Testis (tissue), 3 donors: ENCODE data around the gene SLC12A2. TPM values are rescaled to one million over a fixed set of nuclear protein-coding genes. Genes with fewer than 3 reads are reported as not detected.

ENCODE experiments used
- DNase-seq: peaks from one replicate; pipeline ENCODE4 v3.0.0-alpha.2; 2019
- H3K27ac ChIP-seq, 2 donors: fragments of 200-600 bp; sonication (generic); one replicate each; pipeline ENCODE4 v1.5.1; 2019
- H3K27me3 ChIP-seq: fragments of 200-600 bp; sonication (generic); one replicate; pipeline ENCODE4 v1.5.1; 2019
- H3K36me3 ChIP-seq: fragments of 200-600 bp; sonication (generic); one replicate; pipeline ENCODE4 v1.5.1; 2017; ENCODE audit warnings: low read depth; ENCODE audit errors: missing control alignments
- H3K4me1 ChIP-seq: fragments of 200-600 bp; sonication (generic); one replicate; pipeline ENCODE4 v1.5.1; 2019
- H3K4me3 ChIP-seq, 2 donors: fragments of 200-600 bp; sonication (generic); one replicate each; pipeline ENCODE4 v1.5.1; 2017 to 2019
- H3K9me3 ChIP-seq: fragments of 200-600 bp; sonication (generic); one replicate; pipeline ENCODE4 v1.5.1; 2017
- POLR2A ChIP-seq: fragments of 450-650 bp; IDR thresholded peaks from one replicate; pipeline ENCODE4 v1.6.1; 2017; ENCODE audit warnings: antibody characterized with exemption, mild to moderate bottlenecking, moderate library complexity
- WGBS, 2 donors: methylation state at CpG; one replicate each; pipeline ENCODE4 v1.1.5; 2018; 5-methylcytosine and 5-hydroxymethylcytosine counted together
- intact Hi-C: fragments of 100-400 bp; cut with DNase I; formaldehyde crosslinking; loops from one replicate; pipeline ENCODE4 v1.15.1; 2023; ENCODE audit warnings: low total_unique reads
- polyA plus RNA-seq: library from polyadenylated mRNA; stranded (reverse); fragments of 350-450 nt; fragmentation: Illumina TruSeq; extraction: RNeasy Lipid Tissue Mini Kit (QIAGEN cat#74804); gene quantifications from one replicate; pipeline ENCODE4 v1.2.3, GENCODE V29; 2014; ENCODE audit warnings: low read depth, low replicate concordance; ENCODE audit not compliant: insufficient read depth
- total RNA-seq, 2 donors: library from RNA; depleted of rRNA; stranded (reverse); fragments of >200 nt; gene quantifications; one replicate each; pipeline ENCODE4 v1.2.3, GENCODE V29; 2016
- TF ChIP-seq, protein P1 (sequence below), 3 experiments: fragments of 450-650 bp in 2 of 3; fragments of 200-600 bp in 1 of 3; sonication (generic) in 1 of 3; IDR thresholded peaks; one replicate each; pipeline ENCODE4 v1.5.1; 2016 to 2019; ENCODE audit warnings: antibody characterized with exemption in 3 of 3, mild to moderate bottlenecking in 2 of 3, moderate library complexity in 1 of 3

The SLC12A2 gene
- total and polyA plus RNA-seq, 3 donors from 2014 or later: 27.8 to 40.3 (median 33.0) TPM

DNA sequence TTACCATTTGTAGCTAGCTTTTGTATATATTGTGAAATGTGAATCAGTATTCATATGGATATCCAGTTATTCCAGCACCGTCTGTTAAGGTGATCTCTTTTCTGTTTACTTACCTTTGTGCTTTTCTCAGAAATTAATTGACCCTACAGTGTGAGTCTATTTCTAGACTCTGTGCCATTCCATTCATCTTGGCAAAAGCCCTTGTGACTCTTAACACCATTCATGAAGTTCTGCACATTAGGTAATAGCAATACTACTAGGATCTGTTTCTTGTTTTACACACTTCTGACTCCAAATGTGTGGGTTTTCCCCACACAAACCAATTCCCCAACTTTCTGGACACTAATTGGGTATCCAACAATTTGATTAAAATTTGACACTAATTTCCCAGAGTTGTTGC is 40.4 kb downstream of the SLC12A2 start:
- no peak for TF ChIP-seq POLR2A
- TF ChIP-seq, protein P1, sequence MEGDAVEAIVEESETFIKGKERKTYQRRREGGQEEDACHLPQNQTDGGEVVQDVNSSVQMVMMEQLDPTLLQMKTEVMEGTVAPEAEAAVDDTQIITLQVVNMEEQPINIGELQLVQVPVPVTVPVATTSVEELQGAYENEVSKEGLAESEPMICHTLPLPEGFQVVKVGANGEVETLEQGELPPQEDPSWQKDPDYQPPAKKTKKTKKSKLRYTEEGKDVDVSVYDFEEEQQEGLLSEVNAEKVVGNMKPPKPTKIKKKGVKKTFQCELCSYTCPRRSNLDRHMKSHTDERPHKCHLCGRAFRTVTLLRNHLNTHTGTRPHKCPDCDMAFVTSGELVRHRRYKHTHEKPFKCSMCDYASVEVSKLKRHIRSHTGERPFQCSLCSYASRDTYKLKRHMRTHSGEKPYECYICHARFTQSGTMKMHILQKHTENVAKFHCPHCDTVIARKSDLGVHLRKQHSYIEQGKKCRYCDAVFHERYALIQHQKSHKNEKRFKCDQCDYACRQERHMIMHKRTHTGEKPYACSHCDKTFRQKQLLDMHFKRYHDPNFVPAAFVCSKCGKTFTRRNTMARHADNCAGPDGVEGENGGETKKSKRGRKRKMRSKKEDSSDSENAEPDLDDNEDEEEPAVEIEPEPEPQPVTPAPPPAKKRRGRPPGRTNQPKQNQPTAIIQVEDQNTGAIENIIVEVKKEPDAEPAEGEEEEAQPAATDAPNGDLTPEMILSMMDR (IDR thresholded peaks at IDR 0.05): no peak
- 69 to 94% methylated on average over 1 of the region's 1 CpG for WGBS, 2 donors
- intact Hi-C loops: no loop called here
- Histone ChIP-seq H3K4me1 (no peaks in the 10 kb centered on the region), H3K27me3 (no peaks in the 10 kb centered on the region), H3K27ac (no peak overlapping the region), H3K9me3 (no peaks in the 10 kb centered on the region), H3K4me3 (no peak overlapping the region), H3K36me3 (no peaks in the 10 kb centered on the region)
- DNase-seq: no peak

DNA sequence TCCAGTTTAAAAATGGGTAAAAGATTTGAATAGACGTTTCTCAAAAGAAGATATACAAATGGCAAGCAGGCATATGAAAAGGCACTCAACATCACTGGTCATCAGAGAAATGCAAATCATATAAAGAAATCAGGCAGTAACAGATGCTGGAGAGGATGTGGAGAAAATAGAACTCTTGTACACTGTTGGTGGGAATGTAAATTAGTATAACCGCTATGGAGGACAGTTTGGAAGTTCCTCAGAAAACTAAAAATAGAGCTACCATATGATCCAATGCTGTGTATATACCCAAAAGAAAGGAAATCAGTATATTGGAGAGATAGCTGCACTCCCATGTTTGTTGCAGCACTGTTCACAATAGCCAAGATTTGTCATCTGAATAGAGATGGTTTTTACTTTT is 42.7 kb downstream of the SLC12A2 start:
- no peaks in the 10 kb centered on the region for H3K36me3 ChIP-seq
- no peaks in the 10 kb centered on the region for H3K27me3 ChIP-seq
- H3K4me1 ChIP-seq: no peaks in the 10 kb centered on the region
- DNase-seq: no peak
- no peaks in the 10 kb centered on the region for H3K9me3 ChIP-seq
- 89 to 90% methylated on average over 2 of the region's 2 CpGs for WGBS, 2 donors
- TF ChIP-seq, protein P1 (IDR thresholded peaks at IDR 0.05): no peak
- H3K27ac ChIP-seq: no peak overlapping the region
- intact Hi-C loops: no loop called here
- H3K4me3 ChIP-seq: no peak overlapping the region

DNA sequence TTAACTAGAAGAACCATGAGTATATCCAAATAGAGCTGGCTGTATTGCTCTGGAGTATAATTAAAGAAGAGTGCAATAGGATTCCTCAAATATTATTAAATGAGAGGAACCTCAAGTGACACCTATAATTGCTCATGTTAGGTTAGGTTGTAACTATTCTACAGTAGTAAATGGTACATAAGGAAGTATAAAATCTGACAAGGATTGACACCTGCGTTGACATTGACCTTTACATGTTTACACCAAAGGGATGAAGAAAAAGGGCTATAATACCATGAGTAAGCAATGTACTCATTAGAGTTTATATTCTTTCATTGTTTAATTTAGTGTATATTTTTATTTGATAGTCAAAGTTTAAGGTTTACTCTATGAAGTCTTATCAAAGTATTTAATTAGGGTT is 48.9 kb downstream of the SLC12A2 start:
- WGBS, 2 donors: 86 to 89% methylated on average over 1 of the region's 1 CpG
- H3K27me3 ChIP-seq: no peaks in the 10 kb centered on the region
- no peak overlapping the region for H3K27ac ChIP-seq
- H3K4me3 ChIP-seq: no peak overlapping the region
- TF ChIP-seq, protein P1 (IDR thresholded peaks at IDR 0.05): no peak
- TF ChIP-seq POLR2A: no peak
- DNase-seq: no peak
- no peaks in the 10 kb centered on the region for H3K36me3 ChIP-seq
- intact Hi-C loops: no loop called here
- H3K4me1 ChIP-seq: no peaks in the 10 kb centered on the region
- H3K9me3 ChIP-seq: no peaks in the 10 kb centered on the region

DNA sequence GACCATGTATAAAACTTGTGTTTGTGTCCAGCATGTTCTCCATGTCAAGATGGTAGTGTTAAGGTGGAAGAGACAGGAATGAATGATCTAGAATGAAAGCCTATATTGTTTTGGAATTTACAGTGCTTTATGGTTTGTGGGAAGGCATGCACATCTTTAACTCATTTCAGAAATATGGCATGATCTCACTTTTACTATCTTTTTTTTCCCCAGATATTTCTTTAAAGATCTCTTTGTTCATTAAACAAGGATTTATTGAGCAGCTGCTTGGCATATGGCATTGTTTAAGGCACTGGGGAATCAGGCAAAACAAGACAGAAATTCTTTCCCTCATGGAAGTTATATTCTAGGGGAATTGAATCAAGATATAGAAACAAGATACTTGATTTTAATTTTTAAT is 51.7 kb downstream of the SLC12A2 start:
- Histone ChIP-seq H3K27ac (no peak overlapping the region), H3K4me1 (no peaks in the 10 kb centered on the region), H3K9me3 (no peaks in the 10 kb centered on the region), H3K4me3 (no peak overlapping the region), H3K36me3 (no peaks in the 10 kb centered on the region), H3K27me3 (no peaks in the 10 kb centered on the region)
- no peak for DNase-seq
- intact Hi-C loops: no loop called here
- no peak for TF ChIP-seq POLR2A
- TF ChIP-seq, protein P1 (IDR thresholded peaks at IDR 0.05): no peak

DNA sequence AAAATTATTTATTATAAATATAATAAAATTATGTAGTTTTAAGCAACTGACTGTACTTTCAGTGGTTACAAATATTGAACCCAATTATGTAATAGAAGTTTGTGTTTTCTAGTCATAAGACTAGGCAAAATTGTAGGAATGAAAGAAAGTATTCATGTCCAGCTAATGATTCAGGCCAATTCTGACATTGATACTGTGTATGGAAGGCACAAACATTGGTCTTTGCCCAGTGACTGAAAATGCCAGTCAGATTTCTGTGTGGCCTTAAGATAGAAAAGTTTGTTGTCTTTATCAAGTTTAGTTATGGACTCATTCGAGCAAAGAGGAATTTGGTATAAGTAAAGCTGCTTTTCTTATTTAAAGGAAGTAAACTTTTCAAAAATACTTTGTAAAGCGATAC is 60.3 kb downstream of the SLC12A2 start:
- H3K36me3 ChIP-seq: no peaks in the 10 kb centered on the region
- no peak for TF ChIP-seq POLR2A
- TF ChIP-seq, protein P1 (IDR thresholded peaks at IDR 0.05): no peak
- H3K27me3 ChIP-seq: no peaks in the 10 kb centered on the region
- H3K27ac ChIP-seq: no peak overlapping the region
- no peaks in the 10 kb centered on the region for H3K9me3 ChIP-seq
- WGBS, 2 donors: 83 to 84% methylated on average over 2 of the region's 2 CpGs
- intact Hi-C loops: no loop called here
- DNase-seq: no peak
- H3K4me1 ChIP-seq: no peaks in the 10 kb centered on the region
- no peak overlapping the region for H3K4me3 ChIP-seq
